KMS-11 (cell line): ENCODE data around the gene APOL3.
"Not testable (repeated sequence)": the region's sequence is repeated elsewhere in the genome, so short reads cannot be mapped to it uniquely, and the experiment has no call there.

Experiments used
- H2AFZ ChIP-seq: fragments of 200-600 bp; sonication (generic); 2 replicates; pipeline ENCODE4 v1.6.1; 2016; ENCODE audit warnings: antibody characterized with exemption, mixed run types, low read depth
- H3K27ac ChIP-seq: fragments of 200-600 bp; sonication (generic); 2 replicates; pipeline ENCODE4 v1.6.1; 2016; ENCODE audit warnings: mild to moderate bottlenecking, mixed run types
- H3K27me3 ChIP-seq: fragments of 200-600 bp; sonication (generic); 2 replicates; pipeline ENCODE4 v1.6.1; 2017; ENCODE audit warnings: mild to moderate bottlenecking, low read depth, mixed run types, moderate library complexity; ENCODE audit not compliant: insufficient read depth
- H3K36me3 ChIP-seq: fragments of 200-600 bp; sonication (generic); 2 replicates; pipeline ENCODE4 v1.6.1; 2017; ENCODE audit warnings: mild to moderate bottlenecking, mixed run types; ENCODE audit not compliant: insufficient read depth
- H3K4me1 ChIP-seq: fragments of 200-600 bp; sonication (generic); 2 replicates; pipeline ENCODE4 v1.6.1; 2016; ENCODE audit warnings: mild to moderate bottlenecking, low read depth, mixed run types; ENCODE audit not compliant: poor library complexity, severe bottlenecking
- H3K4me2 ChIP-seq: fragments of 200-600 bp; sonication (generic); 2 replicates; pipeline ENCODE4 v1.7.0; 2016; ENCODE audit warnings: mild to moderate bottlenecking, mixed run types
- H3K4me3 ChIP-seq: fragments of 200-600 bp; sonication (generic); IDR thresholded peaks from 2 replicates; pipeline ENCODE4 v1.6.1; 2017; ENCODE audit warnings: low read depth, low read length, mixed read lengths; ENCODE audit not compliant: insufficient read depth
- H3K79me2 ChIP-seq: fragments of 200-600 bp; sonication (generic); 2 replicates; pipeline ENCODE4 v1.6.1; 2016; ENCODE audit warnings: low read depth, mixed run types; ENCODE audit not compliant: insufficient read depth
- H3K9ac ChIP-seq: fragments of 200-600 bp; sonication (generic); 2 replicates; pipeline ENCODE4 v1.6.1; 2016; ENCODE audit warnings: mild to moderate bottlenecking, mixed run types
- H4K20me1 ChIP-seq: fragments of 200-600 bp; sonication (generic); 2 replicates; pipeline ENCODE4 v1.6.1; 2016; ENCODE audit warnings: mild to moderate bottlenecking, mixed run types; ENCODE audit not compliant: insufficient read depth
- CTCF ChIP-seq: fragments of 200-600 bp; sonication (generic); conservative IDR thresholded peaks from 2 replicates; pipeline ENCODE4 v1.6.1; 2017; ENCODE audit warnings: low read depth, mild to moderate bottlenecking, antibody characterized with exemption, low read length, moderate library complexity, mixed read lengths

APOL3 gene

GRCh38 chr22:36206255-36206654 is 45.7 kb upstream of the APOL3 start:
- Histone ChIP-seq H3K4me2 (no peak overlapping the region), H2AFZ (no peak overlapping the region), H3K36me3 (no peaks in the 10 kb centered on the region), H3K9ac (no peak overlapping the region), H3K27me3 (no peaks in the 10 kb centered on the region), H3K79me2 (no peaks in the 10 kb centered on the region), H3K4me1 (peaks cover 20% of the 10 kb centered on the region), H4K20me1 (no peaks in the 10 kb centered on the region), H3K27ac (no peak overlapping the region), H3K4me3 (no peak overlapping the region)
- TF ChIP-seq CTCF, result no peak

- H3K4me3 ChIP-seq, H3K9ac ChIP-seq, H3K27me3 ChIP-seq, H2AFZ ChIP-seq, H4K20me1 ChIP-seq, H3K36me3 ChIP-seq, H3K4me2 ChIP-seq, H3K79me2 ChIP-seq, H3K27ac ChIP-seq: not testable (repeated sequence)
- peaks cover 20% of the 10 kb centered on the region for H3K4me1 ChIP-seq
These were observed 45.0 kb upstream of the APOL3 start for GRCh38 chr22:36205573-36205972.

- no peak for TF ChIP-seq CTCF
- Histone ChIP-seq H3K27ac (no peak overlapping the region), H3K36me3 (no peaks in the 10 kb centered on the region), H3K79me2 (no peaks in the 10 kb centered on the region), H3K4me1 (peaks cover 20% of the 10 kb centered on the region), H3K9ac (no peak overlapping the region), H3K4me3 (no peak overlapping the region), H3K4me2 (no peak overlapping the region), H4K20me1 (no peaks in the 10 kb centered on the region), H3K27me3 (no peaks in the 10 kb centered on the region), H2AFZ (no peak overlapping the region)
These were observed 44.1 kb upstream of the APOL3 start for GRCh38 chr22:36204632-36205015.

- Histone ChIP-seq H3K79me2 (no peaks in the 10 kb centered on the region), H3K27me3 (no peaks in the 10 kb centered on the region), H3K4me1 (peaks cover 20% of the 10 kb centered on the region), H3K4me3 (no peak overlapping the region), H2AFZ (no peak overlapping the region), H3K36me3 (no peaks in the 10 kb centered on the region), H4K20me1 (no peaks in the 10 kb centered on the region), H3K27ac (no peak overlapping the region), H3K4me2 (no peak overlapping the region), H3K9ac (no peak overlapping the region)
- TF ChIP-seq CTCF, result no peak
These were observed 43.6 kb upstream of the APOL3 start for GRCh38 chr22:36204001-36204631.

GRCh38 chr22:36203441-36203840 is 42.9 kb upstream of the APOL3 start:
- not testable (repeated sequence) for H4K20me1 ChIP-seq, H3K36me3 ChIP-seq, H3K79me2 ChIP-seq, H2AFZ ChIP-seq, H3K27me3 ChIP-seq, H3K9ac ChIP-seq, H3K4me3 ChIP-seq, H3K4me2 ChIP-seq, H3K27ac ChIP-seq
- H3K4me1 ChIP-seq, result peaks cover 13% of the 10 kb centered on the region

GRCh38 chr22:36202906-36203305 is 42.4 kb upstream of the APOL3 start:
- not testable (repeated sequence) for H3K79me2 ChIP-seq, H4K20me1 ChIP-seq, H3K4me2 ChIP-seq, H3K36me3 ChIP-seq, H3K4me3 ChIP-seq, H2AFZ ChIP-seq, H3K27me3 ChIP-seq, H3K9ac ChIP-seq, H3K27ac ChIP-seq
- peaks cover 12% of the 10 kb centered on the region for H3K4me1 ChIP-seq
